Osteocyte (in vitro differentiated cells): ENCODE results near the gene LIN28B. TPM values are rescaled to one million over a fixed set of nuclear protein-coding genes. Genes with fewer than 3 reads are reported as not detected.

Experiments used
- DNase-seq: peaks from one replicate; pipeline ENCODE4 v3.0.0; 2021; ENCODE audit warnings: mixed read lengths; ENCODE audit not compliant: unreplicated experiment; ENCODE audit errors: extremely low spot score
- H3K27ac Mint-ChIP-seq: one replicate; pipeline ENCODE4 v1.8.0; 2021; ENCODE audit warnings: mild to moderate bottlenecking, mixed read lengths; ENCODE audit not compliant: unreplicated experiment
- H3K27me3 Mint-ChIP-seq: one replicate; pipeline ENCODE4 v1.8.0; 2021; ENCODE audit warnings: mixed read lengths; ENCODE audit not compliant: unreplicated experiment
- H3K36me3 Mint-ChIP-seq: one replicate; pipeline ENCODE4 v1.8.0; 2021; ENCODE audit warnings: mixed read lengths; ENCODE audit not compliant: unreplicated experiment
- H3K4me1 Mint-ChIP-seq: one replicate; pipeline ENCODE4 v1.8.0; 2021; ENCODE audit warnings: mixed read lengths; ENCODE audit not compliant: unreplicated experiment
- H3K4me3 Mint-ChIP-seq: one replicate; pipeline ENCODE4 v1.8.0; 2021; ENCODE audit warnings: mild to moderate bottlenecking, moderate library complexity, mixed read lengths; ENCODE audit not compliant: unreplicated experiment
- H3K9me3 Mint-ChIP-seq: one replicate; pipeline ENCODE4 v1.8.0; 2021; ENCODE audit warnings: mixed read lengths; ENCODE audit not compliant: unreplicated experiment
- total RNA-seq: library from RNA; stranded (reverse); gene quantifications from 2 replicates; pipeline ENCODE4 v1.2.1, GENCODE V29; 2021
- TF ChIP-seq, protein P1 (sequence below): fragments of 200-600 bp; sonication (generic); IDR thresholded peaks from 2 replicates; pipeline ENCODE4 v1.5.0; 2021; ENCODE audit warnings: antibody characterized with exemption, mild to moderate bottlenecking, moderate library complexity

LIN28B gene
- total RNA-seq, 1 donor from 2014 or later = not detected

DNA sequence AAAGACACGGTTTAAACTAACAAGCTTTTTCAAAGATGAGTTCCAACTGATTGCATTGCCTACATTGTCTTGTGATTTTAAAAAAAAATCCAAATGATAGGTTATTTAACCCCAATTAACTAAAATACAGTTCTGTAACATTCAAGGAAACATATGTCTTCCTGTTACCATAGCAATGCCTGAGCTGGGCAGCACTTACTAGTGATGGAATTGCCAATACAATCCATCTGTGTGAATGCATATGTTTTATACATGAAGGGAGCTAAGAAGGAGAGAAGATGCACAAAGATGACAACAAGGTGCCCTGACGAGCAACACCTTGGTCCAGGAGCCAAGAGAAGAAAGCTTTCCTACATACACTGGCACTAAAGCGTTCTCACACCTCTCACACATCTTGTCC is 154.2 kb downstream of the LIN28B start:
- TF ChIP-seq, protein P1, sequence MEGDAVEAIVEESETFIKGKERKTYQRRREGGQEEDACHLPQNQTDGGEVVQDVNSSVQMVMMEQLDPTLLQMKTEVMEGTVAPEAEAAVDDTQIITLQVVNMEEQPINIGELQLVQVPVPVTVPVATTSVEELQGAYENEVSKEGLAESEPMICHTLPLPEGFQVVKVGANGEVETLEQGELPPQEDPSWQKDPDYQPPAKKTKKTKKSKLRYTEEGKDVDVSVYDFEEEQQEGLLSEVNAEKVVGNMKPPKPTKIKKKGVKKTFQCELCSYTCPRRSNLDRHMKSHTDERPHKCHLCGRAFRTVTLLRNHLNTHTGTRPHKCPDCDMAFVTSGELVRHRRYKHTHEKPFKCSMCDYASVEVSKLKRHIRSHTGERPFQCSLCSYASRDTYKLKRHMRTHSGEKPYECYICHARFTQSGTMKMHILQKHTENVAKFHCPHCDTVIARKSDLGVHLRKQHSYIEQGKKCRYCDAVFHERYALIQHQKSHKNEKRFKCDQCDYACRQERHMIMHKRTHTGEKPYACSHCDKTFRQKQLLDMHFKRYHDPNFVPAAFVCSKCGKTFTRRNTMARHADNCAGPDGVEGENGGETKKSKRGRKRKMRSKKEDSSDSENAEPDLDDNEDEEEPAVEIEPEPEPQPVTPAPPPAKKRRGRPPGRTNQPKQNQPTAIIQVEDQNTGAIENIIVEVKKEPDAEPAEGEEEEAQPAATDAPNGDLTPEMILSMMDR = no peak

DNA sequence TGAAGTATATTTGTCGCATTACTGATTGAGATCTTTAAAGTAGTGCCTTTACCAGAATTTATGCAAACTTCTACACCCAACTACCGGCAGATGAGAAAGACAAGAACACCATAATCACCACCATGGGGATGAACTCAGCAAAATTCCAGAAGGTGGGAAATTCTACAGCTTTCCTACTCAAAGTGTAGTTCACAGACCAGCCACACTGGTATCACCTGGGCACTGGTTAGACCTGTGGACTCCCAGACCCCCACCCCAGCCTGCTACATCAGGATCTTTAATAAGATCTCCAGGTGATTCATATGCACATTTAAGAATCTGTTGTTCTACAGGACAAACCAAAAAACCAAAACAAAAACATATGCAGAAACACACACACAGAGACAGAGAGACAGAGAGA is 155.0 kb downstream of the LIN28B start:
- Mint-ChIP-seq H3K27ac (no peak overlapping the region), H3K36me3 (peaks cover 16% of the 10 kb centered on the region), H3K27me3 (no peaks in the 10 kb centered on the region), H3K4me1 (no peaks in the 10 kb centered on the region), H3K9me3 (no peaks in the 10 kb centered on the region), H3K4me3 (no peak overlapping the region)
- TF ChIP-seq, protein P1 = no peak
- DNase-seq = no peak

More for the DNA sequence above, 154.2 kb downstream of the LIN28B start:
- H3K36me3 Mint-ChIP-seq = peaks cover 14% of the 10 kb centered on the region
- H3K4me1 Mint-ChIP-seq = no peaks in the 10 kb centered on the region
- H3K9me3 Mint-ChIP-seq = no peaks in the 10 kb centered on the region
- no peak overlapping the region for H3K4me3 Mint-ChIP-seq
- DNase-seq = no peak
- no peak overlapping the region for H3K27ac Mint-ChIP-seq
- H3K27me3 Mint-ChIP-seq = no peaks in the 10 kb centered on the region

DNA sequence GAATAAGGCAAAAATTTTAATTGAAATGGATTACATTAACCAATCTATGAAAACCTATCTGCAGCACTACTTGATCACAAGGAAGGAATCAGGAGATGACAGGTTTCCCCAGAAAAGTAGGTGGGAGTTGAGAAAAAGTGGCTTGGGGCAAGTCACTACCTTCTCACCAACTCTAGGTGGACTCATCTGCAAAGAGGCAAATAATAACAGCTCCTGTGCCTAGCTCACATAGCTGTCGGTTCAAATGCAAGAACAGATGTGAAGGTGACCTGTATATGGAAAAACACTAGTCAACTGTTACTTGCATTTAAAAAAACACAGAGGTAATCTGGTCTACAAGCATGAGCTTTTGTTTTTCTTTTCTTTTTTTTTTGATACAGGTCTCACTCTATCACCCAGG is 155.7 kb downstream of the LIN28B start:
- no peak overlapping the region for H3K27ac Mint-ChIP-seq
- no peak for DNase-seq

DNA sequence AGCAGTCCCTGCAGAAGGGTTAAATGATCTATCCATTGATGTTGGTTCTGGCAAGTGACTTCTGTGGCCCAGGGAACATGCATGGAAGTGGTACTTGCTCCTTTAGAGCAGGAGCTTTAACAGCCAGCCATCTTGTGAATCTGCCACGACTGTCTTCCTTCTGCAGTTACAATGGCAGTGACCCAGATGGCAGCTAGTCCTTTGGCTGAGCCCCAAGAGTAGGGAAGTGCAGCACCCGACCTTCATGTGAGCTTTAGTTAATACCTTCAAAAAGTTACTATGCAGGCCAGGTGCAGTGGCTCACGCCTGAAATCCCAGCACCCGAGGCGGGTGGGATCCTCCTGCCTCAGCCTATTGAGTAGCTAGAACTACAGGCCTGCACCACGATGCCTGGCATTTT is 156.5 kb downstream of the LIN28B start:
- H3K36me3 Mint-ChIP-seq = peaks cover 11% of the 10 kb centered on the region
- TF ChIP-seq, protein P1 = no peak
- H3K4me1 Mint-ChIP-seq = no peaks in the 10 kb centered on the region
- no peaks in the 10 kb centered on the region for H3K27me3 Mint-ChIP-seq
- DNase-seq = no peak
- H3K27ac Mint-ChIP-seq = no peak overlapping the region
- no peak overlapping the region for H3K4me3 Mint-ChIP-seq
- H3K9me3 Mint-ChIP-seq = no peaks in the 10 kb centered on the region

More for the DNA sequence above, 155.7 kb downstream of the LIN28B start:
- Mint-ChIP-seq H3K4me3 (no peak overlapping the region), H3K4me1 (no peaks in the 10 kb centered on the region), H3K36me3 (peaks cover 16% of the 10 kb centered on the region), H3K9me3 (no peaks in the 10 kb centered on the region), H3K27me3 (no peaks in the 10 kb centered on the region)
- TF ChIP-seq, protein P1 = no peak

DNA sequence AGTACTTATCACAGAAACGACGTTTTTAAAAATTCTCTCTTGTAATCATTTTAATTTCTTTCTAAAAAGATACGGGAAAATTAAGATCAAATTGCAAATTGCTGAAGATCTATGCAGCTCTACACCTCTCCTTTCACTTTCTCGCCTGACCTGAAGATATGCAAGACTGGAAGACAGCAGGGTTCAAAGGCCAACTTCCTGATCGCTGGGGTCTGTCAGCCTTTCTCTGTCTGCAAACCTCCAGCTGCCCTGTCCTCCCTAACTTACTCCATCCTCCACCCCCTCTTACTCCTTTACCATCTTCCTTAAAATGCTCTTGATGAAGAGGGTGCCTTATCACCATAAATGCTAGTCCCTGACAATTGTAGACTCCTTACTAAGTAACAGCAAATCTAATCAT is 159.2 kb downstream of the LIN28B start:
- TF ChIP-seq, protein P1 = no peak
- DNase-seq = no peak
- H3K36me3 Mint-ChIP-seq = peaks cover 10% of the 10 kb centered on the region
- H3K4me1 Mint-ChIP-seq = peaks cover 11% of the 10 kb centered on the region
- H3K27ac Mint-ChIP-seq = no peak overlapping the region
- no peak overlapping the region for H3K4me3 Mint-ChIP-seq
- H3K9me3 Mint-ChIP-seq = no peaks in the 10 kb centered on the region
- H3K27me3 Mint-ChIP-seq = no peaks in the 10 kb centered on the region
